Thoracic aorta (tissue), 2 donors: ENCODE data around the gene APOL4. TPM values are rescaled to one million over a fixed set of nuclear protein-coding genes. Genes with fewer than 3 reads are reported as not detected.
"Not testable (repeated sequence)": the region's sequence is repeated elsewhere in the genome, so short reads cannot be mapped to it uniquely, and the experiment has no call there.

ENCODE experiments used
- ATAC-seq: fragments of 150-250 bp; one replicate; pipeline ENCODE4 v1.8.0; 2017; ENCODE audit warnings: low read depth; ENCODE audit not compliant: insufficient number of reproducible peaks, low FRiP score
- DNase-seq: peaks from one replicate; pipeline ENCODE4 v3.0.0-alpha.2; 2020; ENCODE audit warnings: low spot score
- H3K27ac ChIP-seq, 2 donors: fragments of 200-600 bp; sonication (generic); 1 replicate in 1 of 2; 2 replicates in 1 of 2; pipeline ENCODE4 v1.5.1; 2016; ENCODE audit warnings: mild to moderate bottlenecking in 2 of 2, moderate library complexity in 2 of 2
- H3K27me3 ChIP-seq: fragments of 200-600 bp; sonication (generic); replicated peaks from 2 replicates; pipeline ENCODE4 v1.6.0; 2016; ENCODE audit warnings: mild to moderate bottlenecking; ENCODE audit not compliant: insufficient read depth
- H3K36me3 ChIP-seq: fragments of 200-600 bp; sonication (generic); one replicate; pipeline ENCODE4 v1.5.1; 2016
- H3K4me1 ChIP-seq, 2 donors: fragments of 200-600 bp; sonication (generic); 1 replicate in 1 of 2; 2 replicates in 1 of 2; pipeline versions ENCODE4 v1.5.1 to v1.6.0; 2016; ENCODE audit warnings: low read depth in 2 of 2, mild to moderate bottlenecking in 1 of 2; ENCODE audit not compliant: control insufficient read depth in 1 of 2
- H3K4me3 ChIP-seq: fragments of 200-600 bp; sonication (generic); 2 replicates; pipeline ENCODE4 v1.5.1; 2016; ENCODE audit warnings: mild to moderate bottlenecking
- H3K9me3 ChIP-seq: fragments of 200-600 bp; sonication (generic); 2 replicates; pipeline ENCODE4 v1.5.1; 2016
- total RNA-seq, 2 donors: library from RNA; depleted of rRNA; stranded (reverse); fragments of >200 nt; gene quantifications; one replicate each; pipeline versions ENCODE4 v1.1.0 to v1.2.3, GENCODE V29; 2016
- TF ChIP-seq, protein P1 (sequence below): fragments of 200-600 bp; sonication (generic); IDR thresholded peaks from one replicate; pipeline ENCODE4 v1.5.1; 2019; ENCODE audit warnings: antibody characterized with exemption

APOL4 gene
- total RNA-seq, 2 donors from 2014 or later: 1.4 to 30.3 TPM

DNA sequence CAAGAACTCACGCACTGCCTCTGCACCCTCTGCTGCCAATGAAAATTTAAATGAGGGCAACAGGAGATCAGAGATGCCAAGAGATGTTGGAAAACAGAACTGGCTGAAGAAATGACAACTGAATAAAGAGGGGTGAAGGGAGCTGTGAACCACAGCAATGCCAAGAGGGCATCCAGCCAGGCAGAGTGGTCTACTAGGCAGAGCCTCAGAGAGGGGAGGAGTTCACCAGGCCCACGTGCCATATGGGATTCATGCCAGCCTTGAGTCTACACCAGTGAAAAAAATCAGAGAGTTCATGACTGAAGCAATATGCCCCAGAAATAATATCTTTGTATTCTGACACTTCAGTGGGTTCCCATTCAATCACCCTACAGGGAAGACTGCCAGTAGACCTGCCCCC, 33.3 kb upstream of the APOL4 start:
- H3K4me1 ChIP-seq: peaks cover 30 to 46% of the 10 kb centered on the region in 2 donors
- TF ChIP-seq, protein P1, sequence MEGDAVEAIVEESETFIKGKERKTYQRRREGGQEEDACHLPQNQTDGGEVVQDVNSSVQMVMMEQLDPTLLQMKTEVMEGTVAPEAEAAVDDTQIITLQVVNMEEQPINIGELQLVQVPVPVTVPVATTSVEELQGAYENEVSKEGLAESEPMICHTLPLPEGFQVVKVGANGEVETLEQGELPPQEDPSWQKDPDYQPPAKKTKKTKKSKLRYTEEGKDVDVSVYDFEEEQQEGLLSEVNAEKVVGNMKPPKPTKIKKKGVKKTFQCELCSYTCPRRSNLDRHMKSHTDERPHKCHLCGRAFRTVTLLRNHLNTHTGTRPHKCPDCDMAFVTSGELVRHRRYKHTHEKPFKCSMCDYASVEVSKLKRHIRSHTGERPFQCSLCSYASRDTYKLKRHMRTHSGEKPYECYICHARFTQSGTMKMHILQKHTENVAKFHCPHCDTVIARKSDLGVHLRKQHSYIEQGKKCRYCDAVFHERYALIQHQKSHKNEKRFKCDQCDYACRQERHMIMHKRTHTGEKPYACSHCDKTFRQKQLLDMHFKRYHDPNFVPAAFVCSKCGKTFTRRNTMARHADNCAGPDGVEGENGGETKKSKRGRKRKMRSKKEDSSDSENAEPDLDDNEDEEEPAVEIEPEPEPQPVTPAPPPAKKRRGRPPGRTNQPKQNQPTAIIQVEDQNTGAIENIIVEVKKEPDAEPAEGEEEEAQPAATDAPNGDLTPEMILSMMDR: no peak
- ATAC-seq (no peak), DNase-seq (no peak)
- no peaks in the 10 kb centered on the region for H3K27me3 ChIP-seq
- H3K36me3 ChIP-seq: peaks cover 30% of the 10 kb centered on the region
- no peak overlapping the region for H3K27ac ChIP-seq
- H3K4me3 ChIP-seq: no peak overlapping the region
- H3K9me3 ChIP-seq: no peaks in the 10 kb centered on the region

DNA sequence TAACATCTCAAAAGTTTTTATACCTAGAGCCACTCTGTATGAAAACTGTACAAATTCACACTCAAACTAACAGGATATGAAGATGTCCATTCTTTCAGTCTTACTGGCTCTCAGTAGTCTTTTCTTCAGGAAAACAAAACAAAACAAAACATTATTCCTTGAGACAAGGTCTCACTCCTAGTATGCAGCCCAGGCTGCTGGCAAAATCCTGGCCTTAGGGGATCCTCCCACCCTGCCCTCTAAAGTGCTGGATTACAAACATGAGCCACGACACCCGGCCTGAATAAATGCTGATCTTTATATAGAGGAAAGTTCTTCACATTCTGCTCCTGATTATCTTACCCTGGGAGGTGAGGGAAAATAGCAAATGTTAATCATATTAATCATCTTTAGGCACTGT, 32.6 kb upstream of the APOL4 start:
- TF ChIP-seq, protein P1: no peak
- no peak overlapping the region for H3K27ac ChIP-seq
- no peaks in the 10 kb centered on the region for H3K27me3 ChIP-seq
- H3K4me1 ChIP-seq: peaks cover 27 to 43% of the 10 kb centered on the region in 2 donors
- no peak for DNase-seq
- peaks cover 31% of the 10 kb centered on the region for H3K36me3 ChIP-seq
- no peak for ATAC-seq
- no peaks in the 10 kb centered on the region for H3K9me3 ChIP-seq
- no peak overlapping the region for H3K4me3 ChIP-seq

DNA sequence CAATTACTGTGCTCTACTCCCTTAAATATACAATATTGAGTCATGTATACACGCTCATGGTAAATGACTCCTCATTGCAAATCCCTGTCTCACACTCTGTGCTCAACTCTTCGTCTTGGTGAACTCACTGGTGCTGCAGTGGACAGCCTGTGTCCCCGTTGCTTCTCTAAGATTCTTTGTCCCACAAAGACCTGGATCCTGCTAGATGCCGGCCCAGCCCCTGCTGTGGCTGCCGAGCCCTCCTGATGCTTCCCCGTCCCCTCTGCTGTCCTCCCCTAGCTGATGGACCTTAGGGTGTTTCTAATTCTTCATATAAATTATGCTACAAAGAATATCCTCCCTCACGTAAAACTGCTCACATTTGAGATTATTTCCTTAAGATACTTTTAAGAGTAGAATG, 32.2 kb upstream of the APOL4 start:
- Histone ChIP-seq H3K4me1 (peaks cover 27 to 43% of the 10 kb centered on the region in 2 donors), H3K9me3 (no peaks in the 10 kb centered on the region), H3K27ac (no peak overlapping the region), H3K36me3 (peaks cover 34% of the 10 kb centered on the region), H3K4me3 (no peak overlapping the region), H3K27me3 (no peaks in the 10 kb centered on the region)
- no peak for DNase-seq
- no peak for ATAC-seq
- TF ChIP-seq, protein P1: no peak

DNA sequence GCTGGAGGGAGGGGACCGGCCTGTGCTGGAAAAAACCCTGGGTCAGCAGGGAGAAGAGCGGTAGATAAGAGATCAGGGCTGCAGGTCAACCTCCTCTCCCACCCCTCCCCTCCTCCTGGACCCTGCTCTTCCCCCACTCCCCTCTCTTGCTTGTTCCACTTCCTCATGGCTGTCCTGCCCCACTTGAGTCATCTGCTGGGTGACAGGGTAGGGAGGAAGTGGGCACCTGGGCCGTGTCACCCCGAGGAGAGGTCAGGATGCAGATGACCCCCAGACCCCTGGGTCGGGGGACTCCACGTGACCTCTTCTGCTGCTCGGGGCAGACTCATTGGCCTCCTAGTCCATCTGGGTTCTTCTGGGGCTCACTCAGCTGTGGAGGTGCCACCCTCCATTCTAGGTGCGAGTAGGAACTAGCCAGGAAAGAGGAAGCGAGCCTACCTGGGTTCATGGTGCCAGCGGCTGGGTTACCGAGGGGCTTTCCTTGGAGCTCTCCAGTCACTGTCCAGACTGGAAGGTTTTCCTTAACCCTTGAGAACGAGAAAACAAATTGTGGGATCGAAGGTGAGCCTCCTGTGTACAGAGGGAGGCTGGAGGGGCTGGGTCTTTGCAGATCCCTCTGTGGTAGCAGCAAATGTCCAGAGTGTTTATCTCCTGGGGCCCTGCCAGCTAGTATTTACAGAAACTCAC, 31.2 kb upstream of the APOL4 start:
- Histone ChIP-seq H3K36me3 (peaks cover 36% of the 10 kb centered on the region), H3K9me3 (no peaks in the 10 kb centered on the region), H3K27ac (no peak overlapping the region), H3K4me3 (no peak overlapping the region), H3K4me1 (peaks cover 23 to 35% of the 10 kb centered on the region in 2 donors), H3K27me3 (no peaks in the 10 kb centered on the region)
- DNase-seq (no peak), ATAC-seq (no peak)
- TF ChIP-seq, protein P1: no peak

DNA sequence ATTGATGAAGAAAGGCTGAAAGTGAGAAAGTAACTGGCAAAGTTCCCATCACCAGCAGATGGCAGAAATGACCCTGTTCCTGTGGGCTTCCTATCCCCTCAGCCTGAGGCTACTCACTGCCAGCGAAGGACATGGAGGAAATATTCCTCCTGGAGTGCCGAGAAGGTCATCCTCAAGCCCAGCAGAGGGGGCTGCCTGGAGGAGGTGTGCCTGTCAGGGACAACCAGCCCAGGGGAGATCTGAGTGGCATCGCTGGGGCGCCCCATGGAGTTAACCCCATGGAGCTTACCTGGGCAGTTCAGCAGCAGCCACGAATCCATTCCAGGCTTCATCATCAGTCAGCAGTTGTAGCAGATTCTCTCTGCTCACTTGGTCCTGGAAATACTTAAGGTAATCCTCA, 29.4 kb upstream of the APOL4 start:
- not testable (repeated sequence) for H3K27me3 ChIP-seq, H3K4me3 ChIP-seq, H3K27ac ChIP-seq, ATAC-seq, H3K9me3 ChIP-seq, DNase-seq
- Histone ChIP-seq H3K4me1 (peaks cover 8 to 17% of the 10 kb centered on the region in 2 donors), H3K36me3 (peaks cover 39% of the 10 kb centered on the region)

DNA sequence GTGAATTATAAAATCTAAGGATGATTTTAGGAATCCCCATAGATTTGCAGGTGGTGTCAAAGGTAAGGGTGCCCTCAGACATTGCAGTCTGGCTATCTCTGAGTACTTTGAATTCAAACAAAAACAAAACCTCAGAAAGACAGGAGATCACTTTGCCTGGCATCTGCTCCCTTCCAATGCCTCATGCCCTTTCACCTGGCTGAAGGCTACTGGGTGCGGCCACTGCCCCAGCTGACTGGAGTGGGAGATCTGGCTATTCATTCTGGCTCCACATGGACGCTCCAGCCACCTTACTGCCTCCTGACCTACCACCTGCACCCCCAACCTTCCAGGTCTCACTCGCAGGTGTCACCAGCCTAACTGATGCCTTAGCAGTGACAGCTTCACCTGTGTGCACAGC, 28.0 kb upstream of the APOL4 start:
- H3K4me3 ChIP-seq, H3K27me3 ChIP-seq, ATAC-seq, H3K27ac ChIP-seq, DNase-seq, H3K9me3 ChIP-seq, H3K4me1 ChIP-seq: not testable (repeated sequence)
- H3K36me3 ChIP-seq: peaks cover 39% of the 10 kb centered on the region
